Ovary (tissue), 3 donors: ENCODE results near the gene P3H4.

Experiments
- EP300 ChIP-seq: sonication (generic); formaldehyde crosslinking; IDR thresholded peaks from one replicate; pipeline ENCODE4 v1.6.1; 2017; ENCODE audit warnings: antibody characterized with exemption
- POLR2A ChIP-seq: fragments of 450-650 bp; IDR thresholded peaks from one replicate; pipeline ENCODE4 v1.6.1; 2017; ENCODE audit warnings: antibody characterized with exemption, mild to moderate bottlenecking, moderate library complexity
- TF ChIP-seq, protein P1 (sequence below), 3 donors: fragments of 450-650 bp in 2 of 3; fragments of 200-600 bp in 1 of 3; IDR thresholded peaks; one replicate each; pipeline versions ENCODE4 v1.5.1 to v1.8.0; 2016 to 2022; ENCODE audit warnings: antibody characterized with exemption in 3 of 3, mild to moderate bottlenecking in 1 of 3
- donor health status: DM: no; HTN: no; CAD: no.

DNA sequence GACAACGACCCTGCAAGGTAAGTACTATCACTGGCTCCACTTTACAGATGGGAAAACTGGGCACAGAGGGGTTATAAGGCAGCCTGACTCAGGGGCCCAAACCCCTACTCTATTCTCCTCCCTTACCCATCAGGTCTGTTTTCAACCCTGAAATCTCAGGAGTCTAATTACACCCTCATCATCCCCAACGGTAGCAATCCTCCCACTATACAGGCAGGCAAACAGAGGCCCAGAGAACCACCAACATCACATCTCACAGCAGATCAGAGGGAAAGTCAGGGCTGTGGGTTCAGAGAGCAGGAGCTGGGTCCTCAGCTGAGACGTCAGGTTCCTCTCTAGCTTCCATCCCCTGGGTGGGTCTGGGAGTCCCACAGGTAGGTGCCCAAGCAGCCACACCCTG lies 41.8 kb downstream of the P3H4 start:
- TF ChIP-seq POLR2A (no peak), EP300 (no peak)
- TF ChIP-seq, protein P1, sequence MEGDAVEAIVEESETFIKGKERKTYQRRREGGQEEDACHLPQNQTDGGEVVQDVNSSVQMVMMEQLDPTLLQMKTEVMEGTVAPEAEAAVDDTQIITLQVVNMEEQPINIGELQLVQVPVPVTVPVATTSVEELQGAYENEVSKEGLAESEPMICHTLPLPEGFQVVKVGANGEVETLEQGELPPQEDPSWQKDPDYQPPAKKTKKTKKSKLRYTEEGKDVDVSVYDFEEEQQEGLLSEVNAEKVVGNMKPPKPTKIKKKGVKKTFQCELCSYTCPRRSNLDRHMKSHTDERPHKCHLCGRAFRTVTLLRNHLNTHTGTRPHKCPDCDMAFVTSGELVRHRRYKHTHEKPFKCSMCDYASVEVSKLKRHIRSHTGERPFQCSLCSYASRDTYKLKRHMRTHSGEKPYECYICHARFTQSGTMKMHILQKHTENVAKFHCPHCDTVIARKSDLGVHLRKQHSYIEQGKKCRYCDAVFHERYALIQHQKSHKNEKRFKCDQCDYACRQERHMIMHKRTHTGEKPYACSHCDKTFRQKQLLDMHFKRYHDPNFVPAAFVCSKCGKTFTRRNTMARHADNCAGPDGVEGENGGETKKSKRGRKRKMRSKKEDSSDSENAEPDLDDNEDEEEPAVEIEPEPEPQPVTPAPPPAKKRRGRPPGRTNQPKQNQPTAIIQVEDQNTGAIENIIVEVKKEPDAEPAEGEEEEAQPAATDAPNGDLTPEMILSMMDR (IDR thresholded peaks at IDR 0.05), result no peak
